Measurements from ENCODE around the gene NPHP4.
"Not testable (repeated sequence)": the region's sequence is repeated elsewhere in the genome, so short reads cannot be mapped to it uniquely, and the experiment has no call there.

The NPHP4 gene

GRCh38 chr1:5873556-5873955, 118.7 kb downstream of the NPHP4 start:
- DNase-seq, result no peak

DNA sequence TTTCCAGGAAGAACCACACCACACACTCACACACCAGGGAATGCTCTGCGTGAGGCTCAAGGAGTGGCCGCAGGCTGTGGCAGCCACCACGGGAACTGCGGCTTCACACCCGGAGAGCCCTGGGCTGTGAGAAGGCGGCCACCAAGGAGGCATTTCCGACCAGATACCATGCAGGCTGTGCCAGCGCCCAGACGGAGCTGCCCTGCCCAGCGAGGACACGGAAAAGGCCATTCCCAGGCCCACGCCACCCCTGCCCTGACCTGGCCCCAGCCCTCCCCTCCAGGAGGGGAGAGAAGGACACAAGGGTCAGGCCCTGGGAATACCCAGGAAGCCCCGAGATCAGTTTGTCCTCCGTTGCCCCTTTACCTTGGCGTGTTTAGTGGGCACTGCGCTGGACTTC, 119.3 kb downstream of the NPHP4 start:
- DNase-seq, result no peak

GRCh38 chr1:5868931-5869500, 123.2 kb downstream of the NPHP4 start:
- DNase-seq, result no peak

DNA sequence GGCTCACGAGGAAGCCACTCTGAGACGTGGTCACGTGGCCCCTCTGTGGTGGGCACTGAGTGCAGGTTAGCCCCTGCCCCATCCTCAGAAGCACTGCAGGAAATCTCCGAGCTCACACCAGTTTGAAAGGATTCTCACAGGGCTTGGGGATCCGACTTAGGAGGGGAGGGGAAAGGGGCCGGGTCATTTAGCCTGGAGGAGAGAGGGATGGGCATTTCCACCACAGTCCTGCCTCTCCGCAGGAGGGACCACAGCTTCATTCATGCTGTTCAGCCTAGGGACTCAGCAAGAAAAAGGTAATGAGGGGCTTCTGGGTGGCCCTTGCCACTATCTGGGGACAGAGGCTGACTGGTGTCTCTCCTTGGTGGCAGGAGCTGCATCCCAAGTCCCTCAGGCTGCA, 126.5 kb downstream of the NPHP4 start:
- no peak for DNase-seq

- DNase-seq, result no peak
These were observed 127.2 kb downstream of the NPHP4 start for GRCh38 chr1:5865056-5865455.

- DNase-seq, result no peak
These were observed 128.0 kb downstream of the NPHP4 start for GRCh38 chr1:5864256-5864655.

- DNase-seq, result no peak
These were observed 129.0 kb downstream of the NPHP4 start for GRCh38 chr1:5863238-5863637.

GRCh38 chr1:5861871-5862825, 130.1 kb downstream of the NPHP4 start:
- no peak for DNase-seq

GRCh38 chr1:5860277-5860676, 131.9 kb downstream of the NPHP4 start:
- DNase-seq, result no peak

DNA sequence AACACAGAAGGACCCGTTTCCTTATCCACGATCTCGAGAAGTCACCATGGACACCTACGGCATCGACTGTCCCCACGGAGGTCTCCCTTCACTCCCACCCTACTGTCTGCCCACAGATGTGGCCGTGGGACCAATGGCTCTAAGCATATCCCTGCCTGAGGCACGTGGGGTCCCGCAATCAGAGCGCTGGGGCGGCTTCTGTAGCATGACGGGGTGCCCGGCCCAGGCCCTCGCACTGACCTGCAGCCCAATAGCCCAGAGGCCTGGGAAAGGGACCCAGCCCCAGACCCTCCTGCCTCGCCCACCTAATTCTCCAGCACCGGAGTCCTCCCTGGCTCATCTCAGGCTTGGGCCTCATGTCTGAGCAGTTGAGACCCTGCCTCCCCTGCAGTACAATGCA, 132.5 kb downstream of the NPHP4 start:
- DNase-seq, result no peak

DNA sequence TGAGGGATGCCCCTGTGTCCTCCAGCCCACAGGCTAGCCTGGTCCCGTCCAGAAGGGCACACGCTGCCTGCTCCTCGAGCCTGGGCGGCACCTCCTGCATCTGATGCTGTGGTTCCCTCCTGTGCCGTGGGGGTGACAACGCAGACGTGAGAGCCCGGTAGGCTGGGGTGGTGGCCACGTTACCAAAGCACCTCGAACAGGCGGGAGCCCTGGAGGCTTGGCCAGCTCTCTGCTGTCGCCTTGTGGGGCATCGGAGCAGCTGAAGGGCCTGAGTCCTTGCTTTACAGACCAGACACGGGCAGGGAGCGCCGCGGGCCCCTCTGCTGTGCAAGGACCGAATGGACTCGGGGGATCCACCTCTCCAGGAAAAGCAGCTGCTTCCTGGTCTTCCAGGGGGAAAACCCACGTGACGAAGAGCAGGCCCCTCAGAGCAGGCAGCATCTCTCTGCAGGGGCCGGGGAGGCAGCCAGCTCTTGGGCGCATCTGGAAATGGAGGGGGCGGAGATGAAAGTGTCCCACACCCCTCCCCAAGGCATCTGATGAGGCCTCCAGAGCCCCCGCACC, 133.3 kb downstream of the NPHP4 start:
- no peak for DNase-seq

GRCh38 chr1:5858246-5858645, 134.0 kb downstream of the NPHP4 start:
- DNase-seq, result no peak

- DNase-seq, result no peak
These were observed 134.6 kb downstream of the NPHP4 start for GRCh38 chr1:5857508-5858090.

- DNase-seq, result no peak
These were observed 135.2 kb downstream of the NPHP4 start for GRCh38 chr1:5857011-5857410.

DNA sequence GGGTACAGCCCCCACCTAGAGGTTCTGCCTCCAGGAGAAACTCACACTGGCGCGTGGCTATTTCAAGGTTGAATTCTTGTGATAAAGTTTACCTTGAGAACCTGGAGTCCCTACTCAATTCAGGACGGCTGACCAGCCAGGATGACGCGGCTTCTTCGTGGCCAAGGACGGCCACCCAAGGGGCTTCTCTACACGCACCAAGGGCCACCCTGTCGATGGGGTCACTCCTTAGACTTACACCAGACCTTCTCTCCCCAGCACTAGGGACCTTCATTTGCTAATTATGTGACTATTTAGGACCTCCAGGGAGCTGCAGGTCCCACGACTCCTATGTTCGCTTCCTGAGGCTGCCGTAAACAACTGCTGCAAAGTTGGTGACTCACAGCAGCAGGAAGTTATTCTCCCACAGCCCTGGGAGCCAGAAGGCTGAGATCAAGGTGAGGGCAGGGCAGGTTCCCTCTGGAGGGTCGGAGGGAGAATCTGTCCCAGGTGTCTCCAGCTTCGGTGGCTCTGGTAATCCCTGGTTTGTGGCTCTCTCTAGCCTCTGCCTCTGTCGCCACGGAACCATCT, 135.9 kb downstream of the NPHP4 start:
- no peak for DNase-seq

DNA sequence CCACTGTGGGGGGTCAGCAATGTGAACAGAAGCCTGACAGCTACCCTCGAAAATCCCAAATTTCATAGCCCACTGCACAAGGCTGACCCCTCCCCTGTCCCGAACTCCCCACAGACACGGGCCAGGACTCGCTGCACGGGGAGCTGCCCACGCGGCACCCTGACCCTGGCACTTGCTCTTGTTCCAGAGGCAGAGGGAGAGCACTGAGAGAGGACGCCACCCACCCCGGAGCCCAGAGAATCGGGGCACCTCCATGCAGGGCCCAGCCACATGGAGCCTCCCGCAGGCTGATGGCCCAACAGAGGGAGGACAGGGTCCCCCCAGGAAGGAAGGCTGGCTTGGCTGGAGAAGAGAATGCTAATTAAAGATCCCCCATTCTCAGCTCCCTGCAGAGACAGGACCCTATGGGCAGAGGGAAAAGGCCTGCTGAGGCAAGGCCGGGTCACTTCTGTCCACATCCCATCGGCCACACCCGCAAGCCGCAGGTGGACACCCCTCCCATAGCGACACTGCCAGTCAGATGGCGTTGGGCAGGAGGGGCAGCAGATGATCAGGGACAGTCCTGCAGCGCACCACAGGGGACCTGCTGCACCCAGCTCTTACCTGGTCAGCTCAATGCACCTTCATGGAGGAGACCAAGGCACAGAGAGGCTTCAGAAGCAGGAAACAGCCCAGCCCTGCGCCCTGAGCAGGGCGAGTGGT, 136.9 kb downstream of the NPHP4 start:
- DNase-seq, result no peak

- no peak for DNase-seq
These were observed 137.5 kb downstream of the NPHP4 start for GRCh38 chr1:5854754-5855153.

- not testable (repeated sequence) for DNase-seq
These were observed 138.4 kb downstream of the NPHP4 start for GRCh38 chr1:5853858-5854257.

DNA sequence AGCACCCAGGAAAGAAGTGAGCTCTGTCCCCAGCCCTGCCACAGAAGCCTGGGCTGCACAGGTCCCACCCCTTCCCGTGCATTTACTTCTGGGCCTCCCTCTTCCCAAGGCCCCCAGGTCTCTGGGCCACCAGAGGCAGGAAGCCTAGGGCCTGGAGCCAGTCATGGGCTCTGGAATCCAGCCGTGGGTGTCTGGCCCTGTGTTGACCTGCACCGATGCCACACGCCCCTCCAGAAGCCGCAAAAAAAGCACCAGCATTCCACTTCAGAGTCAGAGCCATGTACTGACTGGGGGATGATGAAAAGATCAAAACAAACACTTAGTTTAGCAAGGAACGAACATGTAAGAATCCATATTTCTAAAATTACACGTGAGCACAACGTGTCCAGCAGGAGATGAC, 141.7 kb downstream of the NPHP4 start:
- no peak for DNase-seq

DNA sequence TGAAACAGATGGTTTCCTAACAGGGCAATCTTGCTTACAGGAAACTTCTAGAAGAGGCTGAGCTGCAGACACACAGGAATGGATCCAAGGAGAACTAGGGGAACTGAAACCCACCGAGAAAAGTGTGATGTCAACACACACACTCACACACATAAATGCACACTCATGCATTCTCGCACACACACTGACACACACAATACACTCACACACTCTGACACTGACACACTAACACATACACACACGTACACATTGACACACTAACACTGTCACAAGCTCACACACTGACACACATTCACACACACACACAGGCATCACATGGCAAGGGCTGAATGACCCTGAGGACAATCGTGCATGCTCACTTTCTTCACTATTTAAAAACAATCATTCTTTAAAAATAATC, 142.7 kb downstream of the NPHP4 start:
- DNase-seq, result no peak

DNA sequence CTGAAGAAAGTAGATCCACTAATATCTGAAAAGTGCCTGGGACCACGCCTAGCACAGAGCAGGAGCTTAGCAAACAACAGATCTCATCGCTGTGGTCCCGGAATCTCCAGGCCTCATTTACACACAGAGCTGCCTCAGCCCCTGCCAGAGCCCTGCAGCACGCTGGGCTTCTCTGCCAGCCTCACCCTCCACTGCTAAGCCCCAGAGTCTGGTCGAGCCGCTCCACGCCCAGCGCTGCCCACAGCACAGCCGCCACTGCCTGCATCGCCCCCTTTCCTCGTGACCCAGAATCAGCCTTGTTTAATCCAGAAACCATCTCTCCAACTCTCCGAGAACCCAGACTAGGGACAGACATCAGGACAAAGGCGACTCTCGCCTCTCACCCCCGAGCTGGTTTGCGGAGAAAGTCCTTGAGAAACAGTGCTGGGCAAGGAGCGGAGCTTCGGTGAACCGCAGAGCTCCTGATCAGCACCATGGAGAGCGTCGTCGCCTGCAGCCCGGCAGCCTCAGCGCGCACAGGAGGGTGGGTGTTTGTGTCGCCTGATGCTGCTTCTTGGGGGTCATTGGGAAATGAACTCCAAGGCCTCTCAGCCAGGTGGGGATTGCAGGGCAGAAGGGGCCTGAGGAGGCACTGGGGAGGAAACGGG, 145.1 kb downstream of the NPHP4 start:
- no peak for DNase-seq

DNA sequence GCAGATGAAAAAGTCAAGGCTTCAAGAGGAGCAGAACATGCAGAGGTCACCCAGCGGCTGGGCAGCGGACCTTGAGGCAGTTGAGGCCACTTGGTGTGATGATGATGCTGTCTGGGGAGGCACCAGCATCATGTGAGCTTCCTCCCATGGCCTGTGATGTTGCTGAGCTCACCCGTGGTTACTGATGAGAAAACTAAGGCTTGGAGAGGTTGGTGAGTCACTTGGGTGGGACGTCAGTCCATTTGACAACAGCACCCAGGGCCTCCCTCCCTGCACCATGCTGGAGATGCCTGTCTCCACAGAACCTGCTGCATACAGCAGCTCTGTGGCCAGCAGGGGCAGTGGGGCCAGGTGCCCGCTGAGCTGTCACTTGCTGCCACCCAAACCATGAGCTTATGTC, 146.8 kb downstream of the NPHP4 start:
- DNase-seq, result no peak
